G401 (cell line): Measurements from ENCODE around the gene PAK1IP1. TPM values are rescaled to one million over a fixed set of nuclear protein-coding genes. Genes with fewer than 3 reads are reported as not detected.
"Not testable (repeated sequence)": the region's sequence is repeated elsewhere in the genome, so short reads cannot be mapped to it uniquely, and the experiment has no call there.

Experiments used
- DNase-seq: peaks from one replicate; pipeline ENCODE4 v3.0.0-alpha.2; 2015; ENCODE audit warnings: low spot score
- in situ Hi-C: cut with HindIII; loops from 2 replicates; pipeline ENCODE4 v1.10.0; 2016; ENCODE audit warnings: low sequenced_read_pairs, mixed read lengths
- total RNA-seq: library from RNA; depleted of rRNA; stranded (reverse); fragments of >200 nt; shearing (Covaris generic); gene quantifications from 2 replicates; pipeline ENCODE4 v1.2.3, GENCODE V29; 2014; rRNA removed

Gene PAK1IP1
- total RNA-seq: 31.3 and 43.1 TPM in 2 replicates

DNA sequence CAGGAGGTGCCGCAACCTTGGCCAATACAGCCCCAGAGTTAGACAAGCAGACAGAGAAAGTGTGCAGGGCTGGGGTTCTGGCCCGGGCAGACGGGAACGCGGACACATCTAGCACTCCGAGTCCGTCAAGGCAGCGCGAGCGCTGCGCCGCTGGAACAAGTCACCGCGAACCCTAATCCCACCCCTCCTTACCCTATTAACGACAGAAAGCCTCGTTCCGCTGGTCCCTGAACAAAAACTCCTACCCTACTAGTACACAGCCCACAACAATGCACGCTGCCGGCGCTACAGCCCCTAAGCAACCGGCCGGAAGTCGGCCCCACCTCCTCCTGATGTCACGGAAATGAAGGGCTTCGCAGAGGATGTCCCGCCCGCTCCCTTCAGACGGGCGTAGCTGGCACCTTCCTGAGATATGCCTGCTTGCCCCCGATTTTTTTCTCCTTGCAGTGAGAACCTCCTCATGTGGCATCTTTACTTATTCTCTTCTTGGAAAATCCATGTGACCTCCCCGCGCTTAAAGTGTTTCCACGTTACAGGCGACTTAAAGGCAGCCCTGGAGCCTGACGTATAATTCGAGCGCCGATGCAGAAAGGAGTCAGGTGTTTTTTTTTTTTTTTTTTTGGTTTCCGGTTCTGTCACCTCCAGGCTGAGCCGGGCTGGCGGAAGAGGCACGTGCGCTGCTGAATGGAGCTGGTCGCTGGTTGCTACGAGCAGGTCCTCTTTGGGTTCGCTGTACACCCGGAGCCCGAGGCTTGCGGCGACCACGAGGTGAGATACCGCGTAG is at the start of gene PAK1IP1, which contains the start of gene C6orf52:
PAK1IP1 (plus strand) TSS at position 671 of the 784 bp plus-strand sequence; CDS start at position 685, 14 bp downstream.
C6orf52 (minus strand) TSS at position 315 of the 784 bp plus-strand sequence. CDS start 7,066 bp downstream, outside the sequence.
- DNase-seq: peak; percentile 97
- in situ Hi-C loops: no loop called here

DNA sequence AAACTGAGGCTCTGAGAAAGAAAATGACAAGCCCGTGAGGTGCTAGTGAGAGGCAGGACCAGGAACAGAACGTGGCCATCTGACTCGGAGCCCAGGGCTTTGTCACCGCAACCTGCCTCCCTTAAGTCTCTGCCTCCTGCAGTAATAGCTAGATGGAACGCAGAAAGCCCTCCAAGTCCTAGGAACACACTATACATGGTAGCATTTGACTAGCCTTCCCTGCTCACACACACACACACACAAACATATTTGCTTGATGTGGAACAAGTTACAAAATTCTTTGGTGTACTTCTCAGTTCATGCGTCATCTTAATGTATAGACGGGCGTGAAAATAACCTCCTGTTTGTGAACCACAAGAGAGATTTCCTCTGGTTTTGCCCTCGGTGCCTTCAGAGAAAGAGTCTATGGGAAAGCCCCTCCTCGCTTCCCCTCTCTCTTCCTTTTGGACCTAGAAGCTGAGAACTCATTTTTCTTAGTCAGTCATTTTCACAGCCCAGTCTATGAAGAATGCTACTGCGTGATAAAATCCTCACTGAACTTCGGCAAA is 39.2 kb upstream of the PAK1IP1 start:
- DNase-seq: no peak
- in situ Hi-C loops: no loop called here

GRCh38 chr6:10658910-10659698 is 35.7 kb upstream of the PAK1IP1 start:
- in situ Hi-C loops: no loop called here
- DNase-seq: no peak

DNA sequence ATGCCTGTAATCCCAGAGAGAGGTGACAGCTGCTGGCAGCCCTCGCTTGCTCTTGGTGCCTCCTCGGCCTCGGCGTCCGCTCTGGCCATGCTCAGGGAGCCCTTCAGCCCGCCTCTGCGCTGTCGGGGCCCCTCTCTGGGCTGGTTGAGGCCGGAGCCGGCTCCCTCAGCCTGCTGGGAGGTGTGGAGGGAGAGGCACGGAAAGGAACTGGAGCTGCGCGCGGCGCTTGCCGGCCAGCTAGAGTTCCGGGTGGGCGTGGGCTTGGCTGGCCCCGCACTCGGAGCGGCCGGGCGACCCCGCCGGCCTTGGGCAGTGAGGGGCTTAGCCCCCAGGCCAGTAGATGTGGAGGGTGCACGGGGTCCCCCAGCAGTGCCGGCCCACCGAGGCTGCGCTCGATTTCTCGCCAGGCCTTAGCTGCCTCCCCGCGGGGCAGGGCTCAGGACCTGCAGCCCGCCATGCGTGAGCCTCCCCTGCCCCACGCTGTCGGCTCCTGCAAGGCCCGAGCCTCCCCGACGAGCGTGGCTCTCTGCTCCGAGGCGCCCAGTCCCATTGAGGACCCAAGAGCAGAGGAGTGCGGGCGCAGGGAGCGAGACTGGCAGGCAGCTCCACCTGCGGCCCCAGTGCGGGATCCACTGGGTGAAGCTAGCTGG is 34.9 kb upstream of the PAK1IP1 start:
- DNase-seq: no peak
- in situ Hi-C loops: no loop called here

DNA sequence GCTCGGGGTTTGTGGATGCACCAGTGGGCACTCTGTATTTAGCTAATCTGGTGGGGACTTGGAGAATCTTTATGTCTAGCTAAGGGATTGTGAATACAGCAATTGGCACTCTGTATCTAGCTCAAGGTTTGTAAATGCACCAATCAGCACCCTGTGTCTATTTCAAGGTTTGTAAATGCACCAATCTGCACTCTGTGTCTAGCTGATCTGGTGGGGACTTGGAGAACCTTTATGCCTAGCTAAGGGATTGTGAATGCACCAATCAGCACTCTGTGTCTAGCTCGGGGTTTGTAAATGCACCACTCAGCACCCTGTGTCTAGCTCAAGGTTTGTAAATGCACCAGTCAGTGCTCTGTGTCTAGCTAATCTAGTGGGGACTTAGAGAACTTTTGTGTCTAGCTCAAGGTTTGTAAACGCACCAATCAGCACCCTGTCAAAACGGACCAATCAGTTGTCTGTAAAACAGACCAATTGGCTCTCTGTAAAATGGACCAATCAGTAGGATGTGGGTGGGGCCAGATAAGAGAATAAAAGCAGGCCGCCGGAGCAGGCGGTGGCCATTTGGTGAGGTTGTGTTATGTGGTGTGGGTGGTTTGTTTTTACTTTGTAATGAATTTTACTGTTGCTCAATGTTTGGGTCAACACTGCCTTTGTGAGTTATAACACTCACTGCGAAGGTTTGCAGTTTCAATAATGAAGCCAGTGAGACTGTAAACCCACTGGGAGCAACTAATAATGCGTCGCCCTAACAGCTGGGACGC is 34.2 kb upstream of the PAK1IP1 start:
- DNase-seq, in situ Hi-C loops: not testable (repeated sequence)

DNA sequence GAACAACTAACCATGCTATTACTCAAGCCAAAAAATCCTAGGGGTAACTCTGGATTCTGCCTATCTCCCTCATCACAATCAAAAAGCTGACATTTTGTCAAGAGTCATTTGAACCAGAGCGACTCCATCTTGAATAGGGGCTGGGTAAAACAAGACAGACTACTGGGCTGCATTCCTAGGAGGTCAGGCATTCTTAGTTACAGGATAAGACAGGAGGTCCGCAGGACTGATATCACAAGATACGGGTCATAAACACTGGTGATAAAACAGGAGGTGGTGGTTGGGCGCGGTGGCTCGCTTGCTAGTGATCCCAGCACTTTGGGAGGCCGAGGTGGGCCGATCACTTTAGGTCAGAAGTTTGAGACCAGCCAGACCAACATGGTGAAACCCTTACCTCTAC is 32.6 kb upstream of the PAK1IP1 start:
- in situ Hi-C loops: no loop called here
- DNase-seq: no peak

- in situ Hi-C loops: no loop called here
- DNase-seq: no peak
Observed at GRCh38 chr6:10662742-10663141, 32.0 kb upstream of the PAK1IP1 start.

DNA sequence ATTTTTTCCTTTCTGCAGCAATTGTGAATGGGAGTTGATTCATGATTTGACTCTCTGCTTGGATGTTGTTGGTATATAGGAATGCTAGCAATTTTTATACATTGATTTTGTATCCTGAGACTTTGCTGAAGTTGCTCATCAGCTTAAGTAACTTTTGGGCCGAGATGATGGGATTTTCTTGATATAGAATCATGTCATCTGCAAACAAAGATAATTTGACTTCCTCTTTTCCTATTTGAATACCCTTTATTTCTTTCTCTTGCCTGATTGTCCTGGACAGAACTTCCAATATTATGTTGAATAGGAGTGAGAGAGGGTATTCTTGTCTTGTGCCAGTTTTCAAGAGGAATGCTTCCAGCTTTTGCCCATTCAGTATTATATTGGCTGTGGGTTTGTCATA is 29.2 kb upstream of the PAK1IP1 start:
- DNase-seq, in situ Hi-C loops: not testable (repeated sequence)

DNA sequence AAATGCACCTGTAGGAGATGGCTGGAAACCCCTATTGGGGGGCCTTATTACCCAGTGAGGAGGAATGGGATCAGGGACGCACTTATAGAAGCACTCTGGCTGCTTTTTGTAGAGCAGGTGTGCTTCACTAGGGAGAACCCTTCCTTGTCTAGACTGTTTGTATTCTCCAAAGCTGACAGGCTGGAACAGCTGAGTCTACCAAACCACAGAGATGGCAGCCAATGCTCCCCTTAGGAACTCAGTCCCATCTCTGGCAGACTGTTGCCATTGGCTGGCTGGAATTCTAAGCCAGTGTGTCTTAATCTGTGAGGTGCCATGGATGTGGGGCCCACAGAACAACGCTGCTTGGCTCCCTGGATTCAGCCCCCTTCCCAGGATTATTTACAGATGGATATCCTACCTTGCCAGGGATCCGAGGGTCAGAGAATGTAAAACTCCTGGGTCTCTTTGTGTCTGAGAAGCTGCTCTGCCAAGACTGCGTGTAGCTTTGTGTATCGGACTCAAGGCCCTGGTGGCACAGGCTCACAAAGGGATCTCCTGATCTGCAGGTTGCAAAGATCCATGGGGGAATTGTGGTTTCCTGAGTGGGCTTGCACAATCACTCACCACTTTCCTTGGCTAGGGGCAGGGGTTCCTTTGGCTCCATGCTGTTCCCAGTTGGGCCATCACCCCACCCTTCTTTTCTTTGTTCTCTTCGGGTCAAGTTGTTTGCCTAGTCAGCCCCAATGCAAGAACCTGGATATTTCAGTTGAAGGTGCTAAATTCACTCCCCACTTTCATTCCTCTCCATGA is 26.4 kb upstream of the PAK1IP1 start:
- DNase-seq: no peak
- in situ Hi-C loops: no loop called here

DNA sequence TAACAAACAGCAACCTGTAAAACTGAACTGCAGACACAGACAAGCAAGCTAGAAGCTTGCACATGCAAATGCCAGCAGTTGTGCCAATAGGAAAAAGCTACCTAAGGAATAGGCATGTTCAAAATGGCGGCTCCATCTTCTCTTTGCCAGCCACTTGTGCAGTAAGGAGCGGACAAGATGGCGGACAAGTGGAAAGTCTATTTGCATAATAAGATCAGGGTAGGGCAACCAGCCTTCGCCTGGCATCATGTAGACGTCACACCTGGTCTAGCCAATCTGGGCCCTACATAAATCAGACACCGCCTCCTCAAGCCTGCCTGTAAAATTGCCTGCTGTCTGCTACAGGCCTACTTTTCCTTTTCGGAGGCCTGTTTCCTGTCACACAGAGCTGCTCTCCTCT is 18.4 kb upstream of the PAK1IP1 start:
- DNase-seq: no peak
- in situ Hi-C loops: no loop called here

DNA sequence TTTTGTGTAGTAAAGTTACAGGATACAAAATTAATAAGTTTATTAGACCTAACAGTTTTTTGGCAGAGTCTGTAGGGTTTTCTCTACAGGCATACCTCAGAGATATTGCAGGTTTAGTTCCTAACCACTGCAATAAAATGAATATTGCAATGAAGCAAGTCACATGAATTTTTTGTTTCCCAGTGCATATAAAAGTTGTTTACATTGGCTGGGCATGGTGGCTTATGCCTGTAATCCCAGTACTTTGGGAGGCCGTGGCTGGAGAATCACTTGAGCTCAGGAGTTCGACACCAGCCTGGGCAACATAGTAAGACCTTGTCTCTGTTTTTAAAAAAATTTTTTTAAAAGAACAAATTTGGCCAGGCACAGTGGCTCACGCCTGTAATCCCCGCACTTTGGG is 16.3 kb upstream of the PAK1IP1 start:
- in situ Hi-C loops: no loop called here
- DNase-seq: no peak

DNA sequence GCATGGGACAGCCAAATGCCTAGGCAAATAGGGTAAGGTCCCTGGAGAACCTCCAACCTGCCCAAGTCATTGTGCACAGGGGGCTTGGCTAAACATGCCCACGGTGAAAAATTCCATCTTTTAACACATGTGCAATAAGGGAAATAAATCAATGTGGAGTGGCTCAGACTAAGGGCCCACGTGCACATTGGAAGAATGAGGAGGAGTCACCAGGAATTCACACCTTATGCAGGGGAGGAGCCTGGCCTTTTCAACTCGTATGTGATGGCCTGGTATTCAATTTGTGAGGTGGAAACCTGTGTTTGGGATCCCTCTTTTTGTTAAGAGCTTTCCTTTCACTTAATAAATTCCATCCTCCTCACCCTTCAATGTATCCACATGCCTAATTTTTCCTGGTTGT is 13.0 kb upstream of the PAK1IP1 start:
- in situ Hi-C loops: no loop called here
- no peak for DNase-seq

GRCh38 chr6:10682355-10682988 is 12.3 kb upstream of the PAK1IP1 start:
- in situ Hi-C loops: no loop called here
- no peak for DNase-seq

DNA sequence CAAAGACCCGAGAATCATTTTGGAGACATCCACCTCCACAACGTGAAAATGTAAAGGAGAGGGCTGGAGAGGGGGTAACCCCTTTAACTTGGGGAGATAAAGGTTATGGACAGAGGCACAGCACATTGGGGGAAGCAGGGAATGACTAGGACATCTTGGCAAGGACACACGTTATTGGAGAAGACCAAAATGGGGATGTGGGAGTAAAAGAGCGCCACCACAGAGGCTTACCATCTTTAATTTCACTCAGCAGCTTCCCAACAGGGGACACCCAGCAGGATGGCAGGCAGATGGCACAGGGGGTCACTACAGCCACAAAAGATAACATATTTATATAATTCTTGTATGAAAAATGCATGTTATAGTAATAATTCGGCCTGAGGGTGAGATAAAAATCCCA is 10.2 kb upstream of the PAK1IP1 start:
- no peak for DNase-seq
- in situ Hi-C loops: no loop called here

DNA sequence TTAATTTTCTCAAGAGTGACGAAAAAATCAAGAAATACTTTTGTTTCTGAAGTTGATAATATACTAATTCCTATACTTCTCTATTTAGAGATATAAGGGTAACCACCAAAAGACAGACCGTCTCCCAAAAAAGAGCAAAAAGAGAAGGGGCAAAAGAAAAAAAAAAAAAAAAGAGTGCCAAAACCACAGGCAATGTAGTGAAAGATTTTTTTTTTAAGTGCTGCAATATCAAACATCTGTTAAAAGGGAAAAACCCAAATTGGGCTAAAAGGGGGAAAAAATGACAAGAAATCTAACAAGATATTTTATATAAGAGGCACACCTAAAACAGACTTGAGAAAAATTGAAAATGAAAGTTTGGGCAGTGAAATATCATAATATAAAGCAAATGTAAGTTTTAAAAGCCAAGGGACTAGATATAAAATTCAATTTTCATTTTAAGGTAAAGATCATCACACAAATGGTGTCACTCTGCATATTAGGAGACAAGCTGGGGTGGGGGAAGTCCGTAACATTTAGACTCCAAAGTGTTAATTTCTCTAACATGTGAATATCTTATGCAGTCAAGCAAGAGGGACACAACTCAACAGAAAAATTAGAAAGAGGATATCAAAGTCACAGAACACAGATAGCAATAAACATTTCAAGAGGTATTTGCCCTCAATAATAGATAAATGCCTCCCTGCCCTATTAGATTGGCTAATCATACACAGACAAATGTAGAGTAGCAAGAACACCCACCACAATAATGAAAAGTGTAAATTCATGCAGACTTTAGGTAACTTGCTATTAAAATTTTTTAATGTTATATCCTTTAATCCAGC is 9.5 kb upstream of the PAK1IP1 start:
- DNase-seq: no peak
- in situ Hi-C loops: no loop called here

DNA sequence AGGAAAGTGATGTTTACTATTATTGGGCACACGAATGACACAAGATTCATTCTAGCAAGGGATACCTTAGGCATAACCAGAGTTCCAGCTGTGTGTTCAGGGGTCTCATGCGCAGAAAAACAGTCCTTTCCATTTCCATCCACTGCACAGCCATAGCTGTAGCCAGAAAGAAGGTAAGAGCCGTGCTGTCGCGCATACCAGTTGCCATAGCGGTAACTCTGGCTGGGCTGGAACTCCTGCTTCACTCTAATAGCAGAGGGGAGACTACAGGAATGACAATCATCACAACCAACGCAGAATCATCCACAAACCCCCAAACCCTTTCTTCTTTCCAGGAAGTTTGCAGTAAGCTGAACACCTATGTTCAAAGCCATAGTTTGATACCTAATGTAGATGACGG is 7.9 kb upstream of the PAK1IP1 start:
- no peak for DNase-seq
- in situ Hi-C loops: no loop called here

DNA sequence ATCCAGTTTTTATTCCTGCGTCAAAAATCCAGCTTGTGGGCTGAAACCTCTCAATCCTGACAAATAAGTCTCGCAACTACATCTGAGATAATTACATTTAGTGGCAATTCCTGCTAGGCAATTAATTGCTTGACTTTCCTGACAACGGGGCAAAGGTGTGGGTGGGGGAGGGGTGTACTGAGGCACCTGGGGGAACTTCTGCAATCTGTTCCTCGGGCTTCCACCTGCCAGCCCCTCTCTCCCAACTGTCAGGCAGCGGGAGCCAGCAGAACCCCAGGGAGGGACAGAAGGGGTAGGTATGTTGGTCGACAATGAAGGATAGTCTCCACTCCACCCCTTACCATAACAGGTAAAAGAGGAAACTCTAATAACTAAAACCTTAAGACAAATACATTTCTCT is 7.2 kb upstream of the PAK1IP1 start:
- in situ Hi-C loops: no loop called here
- DNase-seq: no peak
